ENCODE results near the gene MX1. TPM values are rescaled to one million over a fixed set of nuclear protein-coding genes. Genes with fewer than 3 reads are reported as not detected.
"Not testable (repeated sequence)": the region's sequence is repeated elsewhere in the genome, so short reads cannot be mapped to it uniquely, and the experiment has no call there.

MX1 gene
- polyA plus RNA-seq, 1 donor from 2014 or later: 0.07 TPM

DNA sequence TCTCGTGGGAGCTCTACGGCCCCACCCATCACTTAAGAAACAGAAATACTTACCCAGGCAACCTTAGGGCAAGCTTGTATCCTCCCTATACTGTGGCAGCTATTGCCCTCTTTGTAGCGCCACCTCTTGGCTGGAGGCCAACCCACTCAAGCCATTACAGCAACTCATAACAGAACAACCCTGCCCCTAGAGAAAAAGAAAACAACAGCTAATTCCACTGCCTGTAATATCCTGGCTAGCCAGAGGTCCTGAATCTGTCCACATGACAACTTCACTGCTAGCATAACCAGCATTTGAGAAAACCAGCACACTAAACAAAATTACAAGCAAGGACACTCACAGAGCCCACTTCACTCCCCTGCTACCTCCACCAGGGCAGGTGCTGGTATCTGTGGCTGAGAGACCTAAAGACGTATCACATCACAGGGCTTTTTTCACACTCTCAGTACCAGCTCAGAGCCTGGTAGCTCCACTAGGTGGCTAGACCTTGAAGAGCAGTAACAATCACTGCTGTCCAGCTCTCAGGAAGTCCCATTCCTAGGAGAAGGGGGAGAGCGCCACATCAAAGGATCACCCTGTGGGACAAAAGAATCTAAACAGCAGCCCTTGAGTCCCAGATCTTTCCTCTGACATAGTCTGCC lies 14.5 kb upstream of the MX1 start:
- Histone ChIP-seq H3K4me3 (ENCODE audit: low read length) (no peak overlapping the region), H3K9ac (ENCODE audit: low read length) (no peak overlapping the region), H4K20me1 (ENCODE audit: insufficient read depth) (no peaks in the 10 kb centered on the region), H3K79me2 (replicated peaks; ENCODE audit: insufficient read depth, low read length) (no peaks in the 10 kb centered on the region), H3K9me2 (ENCODE audit: insufficient read depth, low read length) (no peaks in the 10 kb centered on the region), H3F3A (ENCODE audit: insufficient read depth, low read length, poor library complexity, severe bottlenecking) (no peaks in the 10 kb centered on the region), H2AFZ (ENCODE audit: low read depth, low read length) (no peak overlapping the region), H3K4me2 (ENCODE audit: low read length) (no peak overlapping the region), H3K36me3 (ENCODE audit: insufficient read depth, low read length) (no peaks in the 10 kb centered on the region), H3K9me3 (ENCODE audit: low read length) (no peaks in the 10 kb centered on the region), H3K27ac (ENCODE audit: low read length) (no peak overlapping the region), H3K27me3 (ENCODE audit: insufficient read depth, low read depth, low read length) (no peaks in the 10 kb centered on the region)
- TF ChIP-seq RAD21 (conservative IDR thresholded peaks at IDR 0.05): no peak
- TF ChIP-seq, protein P1, sequence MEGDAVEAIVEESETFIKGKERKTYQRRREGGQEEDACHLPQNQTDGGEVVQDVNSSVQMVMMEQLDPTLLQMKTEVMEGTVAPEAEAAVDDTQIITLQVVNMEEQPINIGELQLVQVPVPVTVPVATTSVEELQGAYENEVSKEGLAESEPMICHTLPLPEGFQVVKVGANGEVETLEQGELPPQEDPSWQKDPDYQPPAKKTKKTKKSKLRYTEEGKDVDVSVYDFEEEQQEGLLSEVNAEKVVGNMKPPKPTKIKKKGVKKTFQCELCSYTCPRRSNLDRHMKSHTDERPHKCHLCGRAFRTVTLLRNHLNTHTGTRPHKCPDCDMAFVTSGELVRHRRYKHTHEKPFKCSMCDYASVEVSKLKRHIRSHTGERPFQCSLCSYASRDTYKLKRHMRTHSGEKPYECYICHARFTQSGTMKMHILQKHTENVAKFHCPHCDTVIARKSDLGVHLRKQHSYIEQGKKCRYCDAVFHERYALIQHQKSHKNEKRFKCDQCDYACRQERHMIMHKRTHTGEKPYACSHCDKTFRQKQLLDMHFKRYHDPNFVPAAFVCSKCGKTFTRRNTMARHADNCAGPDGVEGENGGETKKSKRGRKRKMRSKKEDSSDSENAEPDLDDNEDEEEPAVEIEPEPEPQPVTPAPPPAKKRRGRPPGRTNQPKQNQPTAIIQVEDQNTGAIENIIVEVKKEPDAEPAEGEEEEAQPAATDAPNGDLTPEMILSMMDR (IDR thresholded peaks at IDR 0.05; ENCODE audit: poor library complexity, severe bottlenecking): no peak

DNA sequence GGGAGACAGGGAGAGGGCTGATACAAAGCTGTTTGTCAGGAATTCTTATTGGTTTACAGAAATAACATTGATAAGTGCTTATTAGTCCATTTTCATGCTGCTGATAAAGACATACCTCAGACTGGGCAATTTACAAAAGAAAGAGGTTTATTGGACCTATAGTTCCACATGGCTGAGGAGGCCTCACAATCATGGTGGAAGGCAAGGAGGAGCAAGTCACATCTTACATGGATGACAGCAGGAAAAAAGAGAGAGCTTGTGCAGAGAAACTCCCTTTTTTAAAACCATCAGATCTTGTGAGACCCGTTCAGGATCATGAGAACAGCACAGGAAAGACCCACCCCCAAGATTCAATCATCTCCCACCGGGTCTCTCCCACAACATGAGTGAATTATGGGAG lies 8.5 kb upstream of the MX1 start:
- H3K36me3 ChIP-seq (ENCODE audit: insufficient read depth, low read length); H4K20me1 ChIP-seq (ENCODE audit: insufficient read depth); H3K9me2 ChIP-seq (ENCODE audit: insufficient read depth, low read length); H3K9me3 ChIP-seq (ENCODE audit: low read length); H3K79me2 ChIP-seq (replicated peaks; ENCODE audit: insufficient read depth, low read length); H3K27me3 ChIP-seq (ENCODE audit: insufficient read depth, low read depth, low read length); H3K4me2 ChIP-seq (ENCODE audit: low read length); H2AFZ ChIP-seq (ENCODE audit: low read depth, low read length); H3K27ac ChIP-seq (ENCODE audit: low read length); H3K9ac ChIP-seq (ENCODE audit: low read length); H3F3A ChIP-seq (ENCODE audit: insufficient read depth, low read length, poor library complexity, severe bottlenecking); H3K4me3 ChIP-seq (ENCODE audit: low read length): not testable (repeated sequence)

DNA sequence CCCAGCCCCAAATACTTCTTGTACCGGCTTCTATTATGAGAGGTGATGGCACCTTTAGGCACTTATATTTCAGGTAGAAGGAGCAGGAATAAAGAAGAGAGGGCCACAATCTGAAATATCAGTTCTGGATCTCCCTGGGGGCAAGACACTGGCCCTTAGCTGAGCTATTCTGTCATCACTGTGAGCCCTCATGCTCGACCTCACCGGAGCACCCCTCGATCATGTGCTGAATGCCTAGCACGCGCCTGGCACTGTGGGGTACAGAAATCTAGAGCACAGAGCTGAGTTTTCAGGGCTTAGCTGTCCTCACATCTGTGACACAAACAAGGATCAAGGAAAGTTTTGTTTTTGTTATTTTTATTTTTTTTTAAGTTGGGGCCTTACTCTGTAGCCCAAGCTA lies 7.6 kb upstream of the MX1 start:
- Histone ChIP-seq H3K4me2 (ENCODE audit: low read length) (no peak overlapping the region), H3K79me2 (replicated peaks; ENCODE audit: insufficient read depth, low read length) (no peaks in the 10 kb centered on the region), H3K36me3 (ENCODE audit: insufficient read depth, low read length) (no peaks in the 10 kb centered on the region), H3K9me3 (ENCODE audit: low read length) (no peaks in the 10 kb centered on the region), H3F3A (ENCODE audit: insufficient read depth, low read length, poor library complexity, severe bottlenecking) (no peaks in the 10 kb centered on the region), H4K20me1 (ENCODE audit: insufficient read depth) (no peaks in the 10 kb centered on the region), H3K9ac (ENCODE audit: low read length) (no peak overlapping the region), H3K27ac (ENCODE audit: low read length) (no peak overlapping the region), H2AFZ (ENCODE audit: low read depth, low read length) (no peak overlapping the region), H3K27me3 (ENCODE audit: insufficient read depth, low read depth, low read length) (no peaks in the 10 kb centered on the region), H3K9me2 (ENCODE audit: insufficient read depth, low read length) (no peaks in the 10 kb centered on the region), H3K4me3 (ENCODE audit: low read length) (no peak overlapping the region)
- TF ChIP-seq EZH2 (IDR thresholded peaks at IDR 0.05; ENCODE audit: borderline replicate concordance, insufficient read depth, low read length, poor library complexity, severe bottlenecking) (no peak), TAF1 (IDR thresholded peaks at IDR 0.05; ENCODE audit: low read depth) (no peak), EP300 (conservative IDR thresholded peaks at IDR 0.05; ENCODE audit: poor library complexity, severe bottlenecking) (no peak), SMC3 (conservative IDR thresholded peaks at IDR 0.05; ENCODE audit: poor library complexity) (no peak), MXI1 (conservative IDR thresholded peaks at IDR 0.05; ENCODE audit: poor library complexity, severe bottlenecking) (no peak), RAD21 (conservative IDR thresholded peaks at IDR 0.05) (no peak), POLR2AphosphoS5 (IDR thresholded peaks at IDR 0.05) (no peak)
- TF ChIP-seq, protein P2, sequence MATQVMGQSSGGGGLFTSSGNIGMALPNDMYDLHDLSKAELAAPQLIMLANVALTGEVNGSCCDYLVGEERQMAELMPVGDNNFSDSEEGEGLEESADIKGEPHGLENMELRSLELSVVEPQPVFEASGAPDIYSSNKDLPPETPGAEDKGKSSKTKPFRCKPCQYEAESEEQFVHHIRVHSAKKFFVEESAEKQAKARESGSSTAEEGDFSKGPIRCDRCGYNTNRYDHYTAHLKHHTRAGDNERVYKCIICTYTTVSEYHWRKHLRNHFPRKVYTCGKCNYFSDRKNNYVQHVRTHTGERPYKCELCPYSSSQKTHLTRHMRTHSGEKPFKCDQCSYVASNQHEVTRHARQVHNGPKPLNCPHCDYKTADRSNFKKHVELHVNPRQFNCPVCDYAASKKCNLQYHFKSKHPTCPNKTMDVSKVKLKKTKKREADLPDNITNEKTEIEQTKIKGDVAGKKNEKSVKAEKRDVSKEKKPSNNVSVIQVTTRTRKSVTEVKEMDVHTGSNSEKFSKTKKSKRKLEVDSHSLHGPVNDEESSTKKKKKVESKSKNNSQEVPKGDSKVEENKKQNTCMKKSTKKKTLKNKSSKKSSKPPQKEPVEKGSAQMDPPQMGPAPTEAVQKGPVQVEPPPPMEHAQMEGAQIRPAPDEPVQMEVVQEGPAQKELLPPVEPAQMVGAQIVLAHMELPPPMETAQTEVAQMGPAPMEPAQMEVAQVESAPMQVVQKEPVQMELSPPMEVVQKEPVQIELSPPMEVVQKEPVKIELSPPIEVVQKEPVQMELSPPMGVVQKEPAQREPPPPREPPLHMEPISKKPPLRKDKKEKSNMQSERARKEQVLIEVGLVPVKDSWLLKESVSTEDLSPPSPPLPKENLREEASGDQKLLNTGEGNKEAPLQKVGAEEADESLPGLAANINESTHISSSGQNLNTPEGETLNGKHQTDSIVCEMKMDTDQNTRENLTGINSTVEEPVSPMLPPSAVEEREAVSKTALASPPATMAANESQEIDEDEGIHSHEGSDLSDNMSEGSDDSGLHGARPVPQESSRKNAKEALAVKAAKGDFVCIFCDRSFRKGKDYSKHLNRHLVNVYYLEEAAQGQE (IDR thresholded peaks at IDR 0.05; ENCODE audit: borderline replicate concordance): no peak
- TF ChIP-seq, protein P1 (IDR thresholded peaks at IDR 0.05; ENCODE audit: poor library complexity, severe bottlenecking): no peak
